Measurements from ENCODE around the gene FOXO6.

The FOXO6 gene

DNA sequence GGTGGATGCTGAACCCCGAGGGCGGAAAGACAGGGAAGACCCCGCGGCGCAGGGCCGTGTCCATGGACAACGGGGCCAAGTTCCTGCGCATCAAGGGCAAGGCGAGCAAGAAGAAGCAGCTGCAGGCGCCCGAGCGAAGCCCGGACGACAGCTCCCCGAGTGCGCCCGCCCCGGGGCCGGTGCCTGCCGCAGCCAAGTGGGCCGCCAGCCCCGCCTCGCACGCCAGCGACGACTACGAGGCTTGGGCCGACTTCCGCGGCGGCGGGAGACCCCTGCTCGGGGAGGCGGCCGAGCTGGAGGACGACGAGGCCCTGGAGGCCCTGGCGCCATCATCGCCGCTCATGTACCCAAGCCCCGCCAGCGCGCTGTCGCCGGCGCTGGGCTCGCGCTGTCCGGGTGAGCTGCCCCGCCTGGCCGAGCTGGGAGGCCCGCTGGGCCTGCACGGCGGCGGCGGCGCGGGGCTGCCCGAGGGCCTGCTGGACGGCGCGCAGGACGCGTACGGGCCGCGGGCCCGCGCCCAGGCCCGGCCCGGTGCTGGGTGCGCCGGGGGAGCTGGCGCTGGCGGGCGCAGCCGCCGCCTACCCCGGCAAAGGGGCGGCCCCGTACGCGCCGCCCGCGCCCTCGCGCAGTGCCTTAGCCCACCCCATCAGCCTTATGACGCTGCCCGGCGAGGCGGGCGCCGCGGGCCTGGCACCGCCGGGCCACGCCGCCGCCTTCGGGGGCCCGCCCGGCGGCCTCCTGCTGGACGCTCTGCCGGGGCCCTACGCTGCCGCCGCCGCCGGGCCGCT is 20.7 kb downstream of the FOXO6 start:
- H3K4me3 ChIP-seq (ENCODE audit: severe bottlenecking): peak overlapping the region; percentile 41
- TF ChIP-seq, protein P1, sequence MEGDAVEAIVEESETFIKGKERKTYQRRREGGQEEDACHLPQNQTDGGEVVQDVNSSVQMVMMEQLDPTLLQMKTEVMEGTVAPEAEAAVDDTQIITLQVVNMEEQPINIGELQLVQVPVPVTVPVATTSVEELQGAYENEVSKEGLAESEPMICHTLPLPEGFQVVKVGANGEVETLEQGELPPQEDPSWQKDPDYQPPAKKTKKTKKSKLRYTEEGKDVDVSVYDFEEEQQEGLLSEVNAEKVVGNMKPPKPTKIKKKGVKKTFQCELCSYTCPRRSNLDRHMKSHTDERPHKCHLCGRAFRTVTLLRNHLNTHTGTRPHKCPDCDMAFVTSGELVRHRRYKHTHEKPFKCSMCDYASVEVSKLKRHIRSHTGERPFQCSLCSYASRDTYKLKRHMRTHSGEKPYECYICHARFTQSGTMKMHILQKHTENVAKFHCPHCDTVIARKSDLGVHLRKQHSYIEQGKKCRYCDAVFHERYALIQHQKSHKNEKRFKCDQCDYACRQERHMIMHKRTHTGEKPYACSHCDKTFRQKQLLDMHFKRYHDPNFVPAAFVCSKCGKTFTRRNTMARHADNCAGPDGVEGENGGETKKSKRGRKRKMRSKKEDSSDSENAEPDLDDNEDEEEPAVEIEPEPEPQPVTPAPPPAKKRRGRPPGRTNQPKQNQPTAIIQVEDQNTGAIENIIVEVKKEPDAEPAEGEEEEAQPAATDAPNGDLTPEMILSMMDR (IDR thresholded peaks at IDR 0.05; ENCODE audit: poor library complexity, severe bottlenecking): no peak
- DNase-seq (ENCODE audit: low spot score): no peak
- no peaks in the 10 kb centered on the region for H3K27me3 ChIP-seq (ENCODE audit: insufficient read depth, poor library complexity, severe bottlenecking)
- ATAC-seq (ENCODE audit: low read depth): peak; percentile 36
- H3K9me3 ChIP-seq (ENCODE audit: severe bottlenecking): no peaks in the 10 kb centered on the region
- no peaks in the 10 kb centered on the region for H3K4me1 ChIP-seq (ENCODE audit: insufficient read depth, poor library complexity, severe bottlenecking)
- H3K27ac ChIP-seq (ENCODE audit: poor library complexity, severe bottlenecking): peak overlapping the region; percentile 65
- H3K36me3 ChIP-seq (ENCODE audit: low read depth): no peaks in the 10 kb centered on the region

DNA sequence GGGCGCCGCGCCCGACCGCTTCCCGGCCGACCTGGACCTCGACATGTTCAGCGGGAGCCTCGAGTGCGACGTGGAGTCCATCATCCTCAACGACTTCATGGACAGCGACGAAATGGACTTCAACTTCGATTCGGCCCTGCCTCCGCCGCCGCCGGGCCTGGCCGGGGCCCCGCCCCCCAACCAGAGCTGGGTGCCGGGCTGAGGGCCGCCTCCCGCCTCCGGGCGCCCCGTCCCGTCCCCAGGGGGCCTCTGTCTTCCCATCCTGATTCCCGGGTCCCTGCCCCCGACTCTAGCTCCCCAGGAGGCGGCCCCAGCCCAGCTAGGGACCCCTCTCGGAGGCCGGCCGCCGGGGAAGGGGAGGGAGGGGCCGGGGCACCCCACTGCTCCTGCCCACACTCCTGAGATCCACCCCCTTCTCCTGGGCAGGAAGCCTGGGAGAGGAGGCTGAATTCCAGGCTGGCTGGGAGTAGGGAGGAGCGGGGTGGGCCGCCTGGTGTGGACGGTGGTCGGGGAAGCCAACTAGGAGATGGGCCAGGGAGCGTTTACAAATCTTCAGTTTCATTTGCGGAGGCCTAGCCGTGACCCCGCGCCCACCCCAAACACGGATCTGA is 21.4 kb downstream of the FOXO6 start:
- Histone ChIP-seq H3K27ac (ENCODE audit: poor library complexity, severe bottlenecking) (peak overlapping the region; percentile 65), H3K36me3 (ENCODE audit: low read depth) (no peaks in the 10 kb centered on the region), H3K4me3 (ENCODE audit: severe bottlenecking) (peak overlapping the region; percentile 41), H3K9me3 (ENCODE audit: severe bottlenecking) (no peaks in the 10 kb centered on the region), H3K27me3 (ENCODE audit: insufficient read depth, poor library complexity, severe bottlenecking) (no peaks in the 10 kb centered on the region), H3K4me1 (ENCODE audit: insufficient read depth, poor library complexity, severe bottlenecking) (no peaks in the 10 kb centered on the region)
- ATAC-seq (ENCODE audit: low read depth): peak; percentile 78
- DNase-seq (ENCODE audit: low spot score): no peak
- TF ChIP-seq, protein P1 (IDR thresholded peaks at IDR 0.05; ENCODE audit: poor library complexity, severe bottlenecking): no peak

DNA sequence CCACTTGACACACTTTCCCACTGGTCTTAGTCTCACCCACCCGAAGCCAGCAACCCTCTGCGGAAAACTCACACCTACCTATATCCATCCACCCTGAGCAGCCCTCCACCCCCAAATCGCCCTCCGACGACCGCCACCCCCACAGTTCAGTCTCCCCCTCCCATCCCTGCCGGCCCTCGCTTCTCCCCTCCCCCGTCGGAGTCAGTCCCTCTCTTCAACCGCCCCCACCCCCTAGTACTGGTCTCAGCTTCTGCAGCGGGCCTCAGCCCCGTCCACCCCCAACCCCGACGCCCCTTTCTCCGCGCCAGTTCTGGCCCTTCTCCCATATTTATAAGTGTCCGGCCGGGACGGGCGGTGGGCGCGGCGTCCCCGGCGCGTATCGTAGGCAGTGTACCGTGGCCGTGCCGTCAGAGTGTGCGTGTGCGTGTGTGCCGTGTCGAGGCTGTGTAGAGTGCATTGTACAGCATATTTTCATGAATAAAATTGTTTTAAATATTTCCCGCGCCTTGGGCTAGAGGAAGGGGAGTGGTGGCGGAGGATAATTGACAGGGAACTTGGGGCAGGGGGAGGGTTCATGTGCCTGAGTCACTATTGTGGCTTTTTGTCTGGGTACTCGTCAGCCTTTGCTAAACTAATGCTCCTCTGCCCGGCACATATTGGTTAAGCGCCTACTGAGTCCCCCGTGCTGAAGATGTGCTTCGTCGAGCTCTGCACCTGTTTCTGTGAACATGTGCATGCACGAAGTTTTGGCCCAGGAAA is 22.0 kb downstream of the FOXO6 start:
- TF ChIP-seq, protein P1 (IDR thresholded peaks at IDR 0.05; ENCODE audit: poor library complexity, severe bottlenecking): no peak
- Histone ChIP-seq H3K9me3 (ENCODE audit: severe bottlenecking) (no peaks in the 10 kb centered on the region), H3K4me3 (ENCODE audit: severe bottlenecking) (peak overlapping the region; percentile 41), H3K27me3 (ENCODE audit: insufficient read depth, poor library complexity, severe bottlenecking) (no peaks in the 10 kb centered on the region), H3K4me1 (ENCODE audit: insufficient read depth, poor library complexity, severe bottlenecking) (peaks cover 3% of the 10 kb centered on the region), H3K36me3 (ENCODE audit: low read depth) (no peaks in the 10 kb centered on the region), H3K27ac (ENCODE audit: poor library complexity, severe bottlenecking) (peak overlapping the region; percentile 65)
- DNase-seq (ENCODE audit: low spot score) (no peak), ATAC-seq (ENCODE audit: low read depth) (no peak)

DNA sequence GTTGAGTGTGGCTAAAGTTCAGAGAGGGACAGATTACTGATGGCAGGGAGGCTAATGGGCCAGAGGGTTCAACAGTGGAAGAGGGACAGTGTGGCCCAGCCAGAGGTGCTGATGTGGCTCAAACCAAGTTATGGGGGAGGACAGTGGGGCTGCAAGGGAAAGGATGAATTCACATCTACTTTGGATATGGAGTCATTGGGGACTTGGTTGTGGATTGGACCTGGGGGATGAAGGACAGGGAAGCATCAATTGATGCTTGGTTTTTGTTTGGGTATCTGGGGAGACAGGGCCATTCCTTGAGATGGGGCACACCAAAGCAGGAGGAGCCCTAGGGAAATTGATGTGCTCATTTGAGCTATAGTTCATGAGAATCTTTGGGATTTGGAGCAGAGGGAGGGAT is 23.3 kb downstream of the FOXO6 start:
- peaks cover 2% of the 10 kb centered on the region for H3K9me3 ChIP-seq (ENCODE audit: severe bottlenecking)
- no peaks in the 10 kb centered on the region for H3K27me3 ChIP-seq (ENCODE audit: insufficient read depth, poor library complexity, severe bottlenecking)
- no peak overlapping the region for H3K27ac ChIP-seq (ENCODE audit: poor library complexity, severe bottlenecking)
- DNase-seq (ENCODE audit: low spot score) (no peak), ATAC-seq (ENCODE audit: low read depth) (no peak)
- no peak overlapping the region for H3K4me3 ChIP-seq (ENCODE audit: severe bottlenecking)
- no peaks in the 10 kb centered on the region for H3K36me3 ChIP-seq (ENCODE audit: low read depth)
- TF ChIP-seq, protein P1 (IDR thresholded peaks at IDR 0.05; ENCODE audit: poor library complexity, severe bottlenecking): no peak
- peaks cover 3% of the 10 kb centered on the region for H3K4me1 ChIP-seq (ENCODE audit: insufficient read depth, poor library complexity, severe bottlenecking)
